DMS114 treated with DMSO at 0.1 percent for 48 hours (cell line): ENCODE data around the gene FBXO39.
"Not testable (repeated sequence)": the region's sequence is repeated elsewhere in the genome, so short reads cannot be mapped to it uniquely, and the experiment has no call there.

Experiments used
- DNase-seq: peaks from one replicate; lab custom pipeline; 2025; ENCODE audit not compliant: unreplicated experiment; lab: John Stamatoyannopoulos, UW

Gene FBXO39

DNA sequence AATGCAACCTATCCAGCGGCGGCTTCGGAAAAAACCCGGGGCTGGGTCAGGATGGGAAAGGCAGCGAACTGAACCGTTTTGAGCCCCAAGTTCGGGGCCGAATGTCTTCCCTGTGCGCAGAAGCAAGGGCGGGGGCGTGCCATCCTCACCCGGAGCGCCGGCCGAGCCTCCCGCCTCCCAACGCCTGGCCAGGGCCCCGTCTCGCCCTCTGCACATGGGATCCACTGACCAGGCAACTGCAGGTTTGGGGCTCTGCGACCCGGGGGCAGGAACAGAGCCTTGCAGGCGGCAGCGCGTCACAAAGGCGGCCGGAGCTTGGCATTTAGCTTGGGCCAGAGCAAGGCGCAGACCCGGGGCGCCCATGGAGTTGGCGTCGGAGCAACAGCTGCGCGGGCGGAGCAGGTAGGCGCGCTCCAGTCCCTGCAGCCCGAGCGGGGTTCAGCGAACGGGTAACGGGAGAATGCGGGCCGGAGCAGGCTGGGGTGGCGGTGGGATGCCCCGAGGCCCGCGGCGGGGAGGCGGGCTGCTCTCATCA, at the start of gene FBXO39:
FBXO39 (plus strand) TSS at position 345 of the 535 bp plus-strand sequence. CDS start 3,654 bp downstream, outside the sequence.
- DNase-seq = no peak

DNA sequence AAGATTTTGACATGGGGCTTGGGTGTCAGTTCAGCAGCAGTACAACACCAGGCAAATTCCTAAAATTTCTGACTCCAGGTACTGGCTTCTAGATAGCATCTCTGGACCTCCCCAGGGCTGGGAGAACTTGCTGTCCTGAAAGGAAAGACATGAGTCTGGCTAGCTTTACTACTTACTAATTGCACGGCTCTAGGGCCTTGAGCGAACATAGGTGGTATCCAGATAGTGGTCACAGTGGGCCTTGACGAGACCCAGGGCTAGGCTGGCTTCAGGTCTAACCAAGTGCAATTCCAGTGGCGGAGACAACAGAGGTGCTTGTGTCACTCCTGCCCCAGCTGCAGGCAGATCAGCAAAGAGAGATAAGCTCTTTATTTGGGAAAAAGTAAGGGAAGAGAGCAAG, 46.5 kb upstream of the FBXO39 start:
- no peak for DNase-seq

DNA sequence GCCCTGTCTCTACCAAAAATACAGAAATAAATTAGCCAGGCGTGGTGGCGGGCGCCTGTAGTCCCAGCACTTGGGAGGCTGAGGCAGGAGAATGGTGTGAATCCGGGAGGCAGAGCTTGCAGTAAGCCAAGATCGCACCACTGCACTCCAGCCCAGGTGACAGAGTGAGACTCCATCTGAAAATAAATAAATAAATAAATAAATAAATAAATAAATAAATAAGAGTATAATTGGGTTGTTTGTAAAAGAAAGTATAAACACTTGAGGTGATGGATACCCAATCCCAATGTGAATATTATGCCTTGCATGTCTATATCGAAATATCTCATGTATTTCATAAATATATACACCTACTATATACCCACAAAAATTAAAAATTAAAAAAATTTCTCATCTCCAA, 29.4 kb upstream of the FBXO39 start:
- DNase-seq = not testable (repeated sequence)

DNA sequence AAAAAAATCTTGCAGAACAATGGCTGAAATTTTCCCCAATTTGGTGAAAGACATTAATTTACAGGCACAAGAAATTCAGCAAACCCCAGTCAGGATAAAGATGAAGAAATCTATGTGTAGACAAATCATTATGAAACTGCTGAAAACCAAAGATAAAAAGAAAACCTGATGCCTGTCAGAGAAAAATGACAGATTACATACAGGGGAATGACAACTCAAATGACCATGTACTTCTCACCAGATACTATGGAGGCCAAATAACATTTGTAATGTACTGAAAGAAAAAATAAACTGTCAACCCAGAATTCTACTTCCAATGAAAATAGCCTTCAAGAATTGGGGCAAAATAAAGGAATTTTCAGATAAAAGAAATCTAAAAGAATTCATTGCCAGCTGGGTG, 27.4 kb upstream of the FBXO39 start:
- no peak for DNase-seq

DNA sequence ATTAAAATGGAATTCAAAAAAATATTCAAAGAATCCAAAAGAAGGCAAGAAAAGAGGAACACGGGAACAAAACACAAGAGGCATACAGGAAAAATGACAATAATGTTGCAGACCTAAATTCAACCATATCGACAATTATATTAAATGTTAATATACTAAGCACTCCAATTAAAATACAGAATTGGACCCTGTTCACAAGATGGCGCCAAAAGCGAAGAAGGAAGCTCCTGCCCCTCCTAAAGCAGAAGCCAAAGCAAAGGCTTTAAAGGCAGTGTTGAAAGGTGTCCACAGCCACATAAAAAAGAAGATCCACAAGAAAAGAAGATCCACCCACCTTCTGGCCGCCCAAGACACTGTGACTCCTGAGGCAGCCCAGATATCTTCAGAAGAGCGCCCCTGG, 26.5 kb upstream of the FBXO39 start:
- no peak for DNase-seq

DNA sequence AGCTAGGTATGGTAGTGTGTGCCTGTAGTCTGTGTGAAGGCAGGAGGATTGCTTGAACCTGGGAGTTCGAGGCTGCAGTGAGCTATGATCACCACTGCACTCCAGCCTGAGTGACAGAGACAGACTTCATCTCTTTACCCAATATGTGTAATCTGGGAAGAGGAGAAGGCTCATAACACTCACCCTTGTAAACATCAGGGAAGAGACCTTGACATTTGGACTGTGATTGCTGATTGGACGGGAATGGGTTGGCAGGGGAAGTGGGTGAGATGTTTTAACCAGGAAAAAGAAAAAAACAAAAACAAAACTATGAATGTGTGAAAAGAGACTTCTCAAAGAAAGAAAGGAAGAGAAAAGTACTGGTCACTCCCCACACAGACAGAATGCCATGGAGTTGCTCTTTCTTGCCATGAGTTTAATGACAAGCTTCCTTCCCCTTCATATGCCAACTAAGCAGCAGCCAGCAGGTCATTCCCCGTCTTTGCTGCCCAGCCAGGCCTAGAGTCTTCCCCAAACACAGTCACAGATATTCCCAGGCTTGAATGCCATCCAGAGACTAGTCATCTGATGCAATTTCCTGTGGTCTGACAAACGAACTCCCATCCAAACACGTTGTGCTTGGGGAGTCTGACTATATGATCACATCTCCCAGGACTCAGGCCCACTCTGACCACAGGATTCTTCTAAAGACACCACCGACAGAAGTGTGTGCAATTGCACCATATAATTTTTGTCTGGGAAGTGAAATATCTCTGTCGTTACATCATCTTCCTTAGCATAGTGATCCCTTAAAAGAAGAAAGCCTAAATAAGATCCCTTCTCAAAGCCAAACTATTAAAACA, 23.7 kb upstream of the FBXO39 start:
- DNase-seq = no peak

DNA sequence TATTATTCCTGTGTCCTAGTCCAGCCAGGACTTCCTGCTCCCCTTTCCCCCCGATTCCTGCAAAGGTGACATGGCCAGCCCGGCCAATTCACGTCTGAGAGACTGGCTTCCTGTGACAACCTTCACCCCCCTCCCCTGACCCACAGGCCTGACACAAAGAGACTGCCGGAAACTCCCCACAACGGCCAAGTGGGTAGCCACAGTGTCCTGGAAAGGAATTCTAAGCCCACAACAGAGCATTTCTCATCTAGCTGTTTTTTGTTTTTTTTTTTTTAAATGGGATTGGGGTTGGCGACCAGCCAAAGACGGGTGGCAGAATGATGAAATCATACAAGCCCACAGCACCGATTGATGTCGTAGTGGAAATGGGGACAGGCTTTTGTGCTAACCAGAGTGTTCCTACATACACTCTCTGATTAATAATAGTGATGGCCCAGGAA, 23.0 kb upstream of the FBXO39 start:
- DNase-seq = no peak

DNA sequence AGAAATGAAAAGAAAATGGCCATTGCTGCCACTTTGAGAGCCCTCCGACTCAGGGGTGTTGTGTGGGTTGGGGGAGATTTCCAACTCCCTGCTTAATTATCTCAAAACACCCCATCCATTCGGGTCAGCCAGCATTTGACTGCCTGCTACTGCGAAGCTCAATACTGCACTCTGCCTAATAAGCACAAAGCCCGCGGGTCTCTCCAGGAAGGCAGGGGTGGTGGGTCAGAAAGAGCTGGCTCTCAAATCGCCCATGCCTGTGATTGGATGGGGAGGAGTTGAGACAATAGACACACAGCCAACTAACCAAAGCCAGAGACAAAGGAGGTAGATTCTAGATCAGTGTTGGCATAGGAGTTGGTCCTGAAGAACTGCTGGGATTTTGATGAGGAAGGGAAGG, 22.5 kb upstream of the FBXO39 start:
- no peak for DNase-seq

DNA sequence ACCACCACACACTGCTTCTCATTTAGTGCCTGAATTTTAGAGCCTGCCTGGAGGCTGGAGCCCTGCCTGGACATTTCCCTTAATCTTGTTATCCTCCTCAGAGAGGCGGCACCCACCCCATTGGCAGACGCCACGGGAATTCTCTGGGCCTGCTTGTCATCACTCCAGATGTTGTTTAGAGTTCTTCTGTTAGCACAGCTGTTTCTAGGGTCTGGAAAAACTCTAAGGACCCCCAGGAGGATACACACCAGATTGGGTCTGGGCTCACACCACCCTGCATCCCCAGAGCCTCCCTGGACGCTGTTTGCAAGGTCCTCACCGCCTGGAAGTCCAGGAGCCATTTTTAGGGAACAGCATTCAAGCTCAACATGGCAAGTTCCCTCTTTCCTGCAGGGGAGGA, 20.7 kb upstream of the FBXO39 start:
- DNase-seq = no peak

DNA sequence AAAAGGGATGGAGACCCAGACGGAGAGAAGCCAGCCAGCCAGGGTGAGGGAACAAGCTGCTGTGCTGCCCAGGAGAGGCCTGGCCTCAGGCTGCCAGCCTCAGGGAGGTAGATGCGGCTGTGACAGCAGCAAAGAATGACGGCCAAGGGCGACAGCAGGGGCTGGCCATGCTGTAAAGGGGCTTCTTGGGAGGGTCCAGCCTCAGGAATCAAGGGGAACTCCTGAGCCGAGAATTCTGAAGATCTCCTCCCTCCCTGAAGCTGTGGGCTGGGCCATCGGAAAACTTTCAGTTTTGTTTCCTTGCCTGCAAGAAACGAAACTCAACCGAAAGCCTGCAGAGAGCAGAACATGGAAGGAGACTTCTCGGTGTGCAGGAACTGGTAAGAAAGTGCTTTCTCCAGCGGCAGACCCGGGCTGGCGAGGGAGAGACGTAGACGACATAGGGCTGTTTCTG, 20.3 kb upstream of the FBXO39 start, which contains the start of gene XAF1:
XAF1 (plus strand) TSS at position 316 of the 454 bp plus-strand sequence; CDS start at position 349, 33 bp downstream.
- no peak for DNase-seq

DNA sequence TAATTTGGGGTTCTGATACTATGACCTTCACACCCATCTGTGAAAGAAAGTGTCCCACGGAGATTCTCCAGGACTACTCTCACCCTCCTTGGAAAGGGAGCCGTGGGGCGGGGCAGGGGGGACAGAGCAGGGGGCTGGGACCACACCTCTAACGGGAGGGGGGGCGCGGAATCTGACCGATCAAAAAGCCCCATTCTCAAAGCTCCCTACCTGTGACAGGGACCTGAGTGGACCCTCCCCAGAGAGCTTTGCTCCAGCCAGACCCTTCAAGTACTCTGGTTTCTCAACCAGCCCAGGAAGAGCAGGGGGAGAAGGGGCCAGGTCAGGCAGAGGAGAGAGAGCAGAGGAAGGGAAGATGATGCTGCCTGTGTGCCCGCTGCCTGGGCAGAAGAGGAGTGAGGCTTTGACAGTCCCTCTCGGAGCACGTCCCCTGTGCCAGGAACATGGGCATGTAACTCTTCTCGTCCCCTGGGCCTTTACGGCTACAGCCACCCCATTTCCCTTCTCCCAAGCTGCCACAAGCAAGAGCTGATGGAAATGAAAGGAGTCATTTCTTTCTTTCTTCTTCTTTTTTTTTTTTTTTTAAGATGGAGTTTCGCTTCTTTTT, 19.5 kb upstream of the FBXO39 start:
- DNase-seq = no peak

DNA sequence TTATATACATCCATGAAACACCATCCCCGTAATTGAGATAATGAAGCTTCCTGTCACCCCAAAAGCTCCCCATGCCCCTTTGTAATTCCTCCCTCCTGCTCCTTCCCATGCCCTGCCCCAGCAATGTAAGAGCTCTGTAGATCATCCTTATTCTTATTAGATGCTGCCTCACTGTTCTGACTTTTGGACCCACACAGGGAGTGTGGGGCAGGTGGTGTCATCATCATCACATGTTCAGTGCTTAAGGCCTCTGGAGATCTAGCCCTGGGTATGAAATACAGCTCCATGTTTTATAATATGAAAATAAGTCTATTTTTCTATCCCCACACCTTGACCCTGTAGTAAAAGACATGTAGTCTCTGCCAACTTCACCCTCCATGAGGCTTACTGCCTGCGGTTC, 18.3 kb upstream of the FBXO39 start:
- DNase-seq = no peak

DNA sequence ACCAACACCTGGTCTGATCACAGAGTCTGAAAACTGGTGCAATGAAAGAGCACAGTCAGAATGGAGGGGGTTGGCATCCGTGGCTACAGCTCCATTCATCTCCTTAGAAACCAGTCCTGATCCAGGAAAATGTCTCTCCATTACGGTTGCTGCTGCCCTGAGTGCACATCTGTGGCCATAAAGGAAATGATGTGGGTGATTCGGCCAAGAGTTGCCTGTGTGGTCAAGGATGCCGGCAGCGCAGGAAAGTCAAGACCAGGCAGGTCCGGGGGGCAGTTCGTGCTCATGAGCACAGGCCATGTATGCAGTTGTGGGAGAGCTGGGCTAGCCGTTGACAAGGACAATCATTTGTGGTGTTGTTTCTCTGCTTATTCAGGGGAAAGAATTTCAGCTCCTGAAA, 14.2 kb upstream of the FBXO39 start:
- DNase-seq = no peak

DNA sequence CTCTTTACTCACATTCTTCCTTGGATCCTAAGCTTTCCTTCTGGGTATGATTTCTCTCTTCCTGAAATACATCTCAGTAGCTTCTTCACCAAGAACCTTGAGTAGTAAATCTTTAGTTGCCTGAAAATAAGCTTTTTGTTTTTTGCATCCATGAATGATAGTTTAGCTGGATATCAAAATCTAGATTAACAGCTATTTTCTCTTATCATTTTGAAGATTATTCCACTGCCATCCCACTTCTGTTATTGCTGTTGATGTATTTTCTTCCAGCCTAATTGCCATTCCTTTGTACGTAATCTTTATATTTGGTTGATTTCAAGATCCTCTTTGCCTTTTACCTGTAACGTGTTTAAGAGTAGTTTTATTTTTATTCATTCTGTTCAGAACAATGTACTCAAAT, 7.6 kb upstream of the FBXO39 start:
- no peak for DNase-seq

DNA sequence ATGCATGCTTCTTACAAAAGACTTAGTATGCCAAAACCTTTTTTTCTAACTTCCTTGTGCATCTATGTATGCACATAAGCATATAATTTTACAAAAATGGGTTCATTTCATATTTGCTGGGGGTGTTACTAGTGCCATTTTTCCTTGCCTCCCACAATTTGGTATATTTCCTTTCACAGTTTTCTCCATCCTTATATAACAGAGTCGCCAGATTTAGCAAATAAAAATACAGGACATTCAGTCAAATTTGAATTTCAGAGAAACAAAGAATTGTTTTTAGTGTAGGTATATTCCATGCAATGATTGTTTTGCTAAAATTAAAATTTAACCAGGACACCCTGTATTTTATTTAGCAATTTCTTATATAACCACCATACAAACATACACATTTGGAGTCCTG, 4.0 kb upstream of the FBXO39 start:
- no peak for DNase-seq

DNA sequence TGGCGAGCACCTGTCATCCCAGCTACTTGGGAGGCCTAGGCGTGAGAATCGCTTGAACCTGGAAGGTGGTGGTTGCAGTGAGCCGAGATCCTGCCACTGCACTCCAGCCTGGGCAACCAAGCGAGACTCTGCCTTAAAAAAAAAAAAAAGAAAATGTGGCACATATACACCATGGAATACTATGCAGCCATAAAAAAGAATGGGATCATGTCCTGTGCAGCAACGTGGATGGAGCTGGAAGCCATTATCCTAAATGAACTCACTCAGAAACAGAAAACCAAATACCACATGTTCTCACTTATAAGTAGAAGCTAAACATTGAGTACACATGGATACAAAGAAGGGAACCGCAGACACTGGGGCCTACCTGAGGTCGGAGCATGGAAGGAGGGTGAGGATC, 1.1 kb upstream of the FBXO39 start:
- not testable (repeated sequence) for DNase-seq

DNA sequence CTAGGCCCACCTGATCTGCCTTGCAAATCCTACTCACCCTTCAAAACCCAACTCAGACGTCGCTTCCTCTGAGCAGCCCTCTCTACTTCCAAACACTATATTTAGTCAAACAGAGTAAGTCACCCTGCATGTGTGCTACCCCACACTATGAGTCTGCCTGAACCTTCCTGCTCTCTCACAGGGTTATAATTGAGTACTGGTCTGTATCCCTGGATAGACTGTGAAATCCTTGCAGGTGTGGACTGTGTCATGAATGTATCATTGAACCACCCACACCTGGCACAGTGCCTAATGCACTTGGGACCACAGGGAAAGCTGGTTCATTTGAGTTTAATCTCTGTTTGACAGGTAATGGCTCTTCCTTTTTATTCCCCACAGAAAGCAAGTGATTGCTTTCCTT, 3.4 kb downstream of the FBXO39 start:
- no peak for DNase-seq

DNA sequence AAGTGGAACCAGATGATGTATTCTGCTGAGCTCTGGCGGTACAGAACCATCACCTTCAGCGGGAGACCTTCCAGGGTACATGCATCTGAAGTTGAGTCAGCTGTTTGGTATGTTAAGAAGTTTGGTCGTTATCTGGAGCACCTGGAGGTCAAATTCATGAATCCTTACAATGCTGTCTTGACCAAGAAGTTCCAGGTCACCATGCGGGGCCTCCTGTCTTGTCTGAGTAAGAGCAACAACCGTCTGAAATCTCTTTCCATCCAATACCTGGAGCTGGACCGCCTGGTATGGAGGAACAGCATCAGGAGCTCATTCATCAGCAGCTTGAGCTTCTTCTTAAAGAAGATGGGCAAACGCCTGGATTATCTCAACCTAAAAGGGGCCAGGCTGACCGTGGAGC, 4.0 kb downstream of the FBXO39 start:
- DNase-seq = no peak

DNA sequence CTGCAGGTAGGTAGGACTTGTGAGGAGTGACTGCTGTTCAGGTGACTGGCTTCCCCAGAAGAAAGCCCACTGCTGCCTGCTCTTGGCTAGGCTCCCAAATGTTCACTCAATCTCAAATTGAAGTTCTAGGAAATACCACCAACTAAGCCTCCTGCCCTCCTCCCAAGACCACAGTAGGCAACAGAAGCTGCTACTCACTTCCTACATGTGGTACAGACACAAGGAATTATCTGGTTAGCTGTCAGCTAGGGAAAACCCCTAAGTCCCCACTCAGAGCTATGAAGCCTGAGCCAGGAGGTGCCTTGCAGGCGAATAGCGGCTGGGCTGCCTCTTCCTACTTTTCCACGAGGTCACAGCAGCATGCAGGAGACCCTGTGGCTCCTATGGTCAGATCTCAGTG, 4.9 kb downstream of the FBXO39 start:
- DNase-seq = no peak

DNA sequence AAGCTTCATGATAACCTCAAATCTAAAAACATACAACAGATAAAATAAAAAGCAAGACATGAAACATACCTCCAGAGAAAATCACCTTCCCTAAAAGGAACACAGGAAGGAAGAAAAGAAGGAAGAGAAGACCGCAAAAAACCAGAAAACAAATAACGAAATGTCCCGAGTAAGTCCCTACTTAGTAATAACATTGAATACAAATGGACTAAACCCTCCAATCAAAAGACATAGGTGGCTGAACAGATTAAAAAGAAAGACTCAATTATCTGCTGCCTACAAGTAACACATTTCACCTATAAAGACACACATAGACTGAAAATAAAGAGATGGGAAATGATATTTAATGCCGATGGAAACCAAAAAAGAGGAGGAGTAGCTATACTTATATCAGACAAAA, 6.2 kb downstream of the FBXO39 start:
- no peak for DNase-seq

DNA sequence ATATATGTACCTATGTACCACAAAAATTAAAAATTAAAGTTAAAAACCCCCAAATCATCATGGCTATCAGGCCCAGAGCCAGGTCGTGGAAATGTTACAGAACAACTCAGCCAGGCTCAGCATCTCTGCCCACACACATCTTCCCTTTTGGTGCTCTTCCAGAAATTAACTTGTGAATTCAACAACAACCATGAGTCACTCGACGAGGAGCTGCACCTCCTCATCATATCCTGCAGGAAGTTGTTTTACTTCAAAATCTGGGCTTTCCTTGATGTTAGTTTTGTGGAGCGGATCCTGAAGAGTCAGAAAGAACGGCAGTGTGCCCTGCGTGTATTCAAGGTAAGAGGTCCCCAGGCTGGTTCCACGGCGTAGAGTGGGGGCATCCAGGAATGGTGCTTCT, 10.6 kb downstream of the FBXO39 start:
- no peak for DNase-seq

DNA sequence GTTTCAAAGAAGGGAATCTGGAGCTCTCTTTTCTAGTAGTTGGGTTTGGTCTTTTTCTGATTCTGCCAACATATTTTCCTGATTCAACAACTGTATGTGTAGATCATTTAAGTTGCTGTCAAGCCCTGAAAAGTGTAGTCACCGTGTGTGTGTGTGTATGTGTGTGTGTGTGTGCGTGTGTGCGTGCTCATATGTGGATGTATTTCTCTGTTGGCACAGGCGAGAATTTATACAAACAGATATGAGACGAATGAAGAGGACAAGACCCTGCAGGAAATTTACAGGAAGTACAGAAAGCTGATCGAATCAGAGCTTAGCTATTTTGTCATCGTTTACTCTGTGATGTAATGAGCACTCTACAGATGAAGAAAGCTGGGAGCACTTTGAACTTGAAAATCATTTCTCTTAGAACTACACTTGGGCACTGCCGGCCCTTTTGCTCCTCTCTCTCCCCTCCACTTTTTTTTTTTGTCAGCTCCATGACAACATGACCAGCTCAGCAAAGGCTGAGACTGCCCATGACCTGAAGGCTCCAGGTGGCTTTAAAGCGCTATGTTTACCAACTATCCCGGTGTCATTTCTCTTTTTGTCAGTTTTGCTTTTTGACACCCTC, 11.2 kb downstream of the FBXO39 start:
- DNase-seq = no peak
